Activated CD4-positive, alpha-beta T cell treated with anti-CD3 and anti-CD28 coated beads, Interleukin-2, amount 10 ng/mL, durations not matched to agents 24 days and 14 days (primary cell): ENCODE measurements around the gene ATXN7. TPM values are rescaled to one million over a fixed set of nuclear protein-coding genes. Genes with fewer than 3 reads are reported as not detected.

Experiments
- total RNA-seq: library from RNA; stranded (reverse); gene quantifications from 2 replicates; pipeline ENCODE4 v1.2.3, GENCODE V29; 2022

Gene ATXN7
- total RNA-seq, 1 donor from 2014 or later, result 37.8 TPM

Other genes starting within 250 kb of the ATXN7 start
- gene SNTN, start 211.2 kb upstream of the ATXN7 start, total RNA-seq, result not detected in 2 replicates
- not detected in 2 replicates for gene C3orf49, start 44.6 kb upstream of the ATXN7 start, total RNA-seq
- 106 and 109 TPM in 2 replicates for gene THOC7, start 62 bp upstream of the ATXN7 start, total RNA-seq
- not detected in 2 replicates for gene SCAANT1, start 48.5 kb downstream of the ATXN7 start, total RNA-seq
- gene PSMD6, start 159.6 kb downstream of the ATXN7 start, total RNA-seq, result 141 and 146 TPM in 2 replicates